Measurements from ENCODE around the gene HPN.
A peak's percentile ranks its signal among the peaks of the same experiment; 100 is the strongest.
"Not testable (repeated sequence)": the region's sequence is repeated elsewhere in the genome, so short reads cannot be mapped to it uniquely, and the experiment has no call there.

The HPN gene

DNA sequence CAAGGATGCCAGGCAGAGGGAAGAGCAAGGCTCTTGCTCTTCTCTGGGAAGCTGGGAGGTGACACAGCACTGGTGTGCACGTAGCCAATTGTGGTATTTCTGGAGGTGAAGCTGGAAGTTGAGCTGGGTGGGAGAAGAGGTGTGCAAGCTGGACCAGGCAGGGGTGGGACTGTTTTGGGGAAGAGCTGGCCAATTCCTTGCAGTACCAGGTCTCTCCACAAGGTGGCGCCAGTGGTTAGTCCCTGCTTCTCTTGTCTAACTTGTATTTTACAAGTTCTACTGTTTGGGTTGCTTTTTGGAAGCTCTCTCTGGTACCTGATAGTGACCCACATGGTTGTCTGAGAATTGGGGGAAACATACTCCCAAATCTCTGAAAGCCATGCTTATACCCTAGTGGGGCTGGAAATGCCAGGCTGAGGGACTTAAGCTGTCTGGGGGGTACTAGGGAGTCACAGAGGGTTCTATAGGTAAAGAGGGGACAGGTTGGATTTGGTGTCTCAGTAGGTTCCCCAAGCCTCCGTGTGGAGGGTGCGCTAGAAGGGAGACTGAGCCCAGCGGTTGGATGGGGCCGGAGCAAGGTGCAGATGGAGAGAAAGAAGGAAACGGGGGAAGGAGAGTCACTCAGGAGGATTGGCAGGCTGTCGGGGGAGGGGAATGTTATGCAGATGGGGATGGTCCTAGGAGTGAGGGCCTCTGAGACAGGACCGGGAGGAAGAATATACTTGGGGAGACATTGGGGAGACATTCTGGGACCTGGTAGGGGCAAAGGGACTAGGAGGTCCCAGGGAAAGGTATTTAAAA is 3.0 kb downstream of the HPN start:
- peak; percentile 58 for DNase-seq

DNA sequence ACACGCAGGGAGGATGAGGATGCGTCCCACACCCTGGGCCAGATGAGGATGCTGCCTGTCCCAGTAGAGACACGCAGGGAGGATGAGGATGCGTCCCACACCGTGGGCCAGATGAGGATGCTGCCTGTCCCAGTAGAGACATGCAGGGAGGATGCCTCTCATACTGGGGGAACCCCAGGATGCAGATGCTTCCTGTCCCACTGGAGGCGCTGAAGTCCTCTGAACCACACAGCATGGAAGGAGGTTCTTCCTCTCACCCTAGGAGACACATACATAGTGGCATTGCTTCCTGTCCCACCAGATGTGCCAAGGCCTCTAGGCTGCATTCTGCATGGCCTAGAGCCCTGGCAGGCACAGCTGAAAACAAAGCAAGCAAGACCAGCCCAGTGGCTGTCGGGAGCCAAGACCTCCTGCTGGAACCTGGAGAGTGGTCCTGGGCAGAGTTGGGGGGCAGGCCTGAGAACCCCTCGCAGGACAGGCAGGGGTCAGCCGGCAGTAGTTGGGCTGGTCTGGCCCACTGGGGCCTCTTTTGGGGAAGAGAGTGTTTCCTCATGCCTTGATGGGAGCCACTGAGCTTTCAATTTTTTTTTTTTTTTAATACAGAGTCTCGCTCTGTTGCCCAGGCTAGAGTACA is 4.3 kb downstream of the HPN start:
- DNase-seq: peak; percentile 48

DNA sequence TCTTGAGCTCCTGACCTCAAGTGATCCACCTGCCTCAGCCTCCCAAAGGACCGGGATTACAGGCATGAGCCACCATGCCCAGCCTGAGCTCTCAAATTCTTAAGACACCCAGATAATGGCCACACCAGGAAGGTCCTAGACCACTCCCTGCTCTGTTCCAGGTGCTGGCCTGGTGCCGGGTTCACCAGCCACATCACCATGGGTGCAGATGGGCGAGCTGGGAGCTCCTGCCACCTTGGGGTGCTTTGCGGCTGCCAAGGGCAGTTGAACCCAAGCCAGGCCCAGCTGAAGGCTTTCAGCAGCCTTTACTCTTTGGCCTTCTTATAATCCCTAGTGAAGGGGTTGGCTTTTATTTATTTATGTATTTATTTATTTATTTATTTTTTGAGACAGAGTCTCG is 4.9 kb downstream of the HPN start:
- no peak for DNase-seq

DNA sequence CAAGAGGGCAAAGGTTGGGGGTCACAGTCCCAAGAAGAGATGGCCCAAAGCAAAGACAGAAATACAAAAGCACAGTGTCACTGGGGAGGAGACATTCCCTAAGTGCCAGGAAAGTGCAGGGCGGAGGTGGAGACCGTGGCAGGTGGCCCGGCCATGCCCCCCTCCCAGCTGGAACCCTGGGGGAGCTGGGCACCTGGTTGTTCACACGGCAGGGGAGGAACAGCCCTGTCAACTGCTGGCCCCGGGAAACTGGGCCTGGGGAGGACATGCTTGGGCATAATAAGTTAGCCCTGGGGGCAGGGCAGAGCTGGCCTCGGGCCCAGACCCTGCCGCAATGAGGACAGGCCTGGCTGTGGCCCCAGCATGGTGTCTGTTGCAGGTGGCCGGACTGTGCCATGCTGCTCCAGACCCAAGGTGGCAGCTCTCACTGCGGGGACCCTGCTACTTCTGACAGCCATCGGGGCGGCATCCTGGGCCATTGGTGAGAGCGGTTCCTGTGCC is 7.4 kb downstream of the HPN start:
- DNase-seq: no peak

DNA sequence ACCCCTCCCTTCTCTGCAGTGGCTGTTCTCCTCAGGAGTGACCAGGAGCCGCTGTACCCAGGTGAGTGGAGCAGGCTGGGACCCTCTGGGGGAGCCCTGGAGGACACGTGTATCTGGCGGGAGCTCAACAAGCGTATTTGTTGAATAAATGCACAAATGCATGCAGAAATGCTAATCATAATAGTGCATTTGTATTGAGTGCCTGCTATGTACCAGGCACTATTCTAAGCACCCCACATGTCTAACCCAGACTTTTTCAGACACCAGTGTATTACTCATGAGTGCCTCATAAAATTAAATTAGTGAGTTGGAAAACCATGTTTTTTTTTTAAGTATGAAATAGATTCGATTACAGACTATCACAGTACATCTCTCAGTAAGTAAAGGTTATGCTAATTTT is 7.9 kb downstream of the HPN start:
- DNase-seq: no peak

DNA sequence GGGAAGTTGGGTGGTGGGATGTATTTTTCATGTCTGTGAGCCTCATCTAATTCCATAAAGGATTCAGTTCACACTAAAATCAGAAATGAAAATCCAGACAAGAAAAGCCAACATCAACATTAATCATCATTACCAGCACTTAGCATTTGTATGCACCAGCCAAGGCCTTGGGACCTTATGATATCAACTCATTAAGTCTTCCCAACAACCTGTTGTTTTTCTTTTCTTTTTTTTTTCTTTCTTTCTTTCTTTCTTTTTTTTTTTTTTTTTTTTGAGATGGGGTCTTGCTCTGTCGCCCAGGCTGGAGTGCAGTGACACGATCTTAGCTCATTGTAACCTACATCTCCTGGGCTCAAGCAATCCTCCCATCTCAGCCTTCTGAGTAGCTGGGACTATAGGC is 9.1 kb downstream of the HPN start:
- not testable (repeated sequence) for DNase-seq

DNA sequence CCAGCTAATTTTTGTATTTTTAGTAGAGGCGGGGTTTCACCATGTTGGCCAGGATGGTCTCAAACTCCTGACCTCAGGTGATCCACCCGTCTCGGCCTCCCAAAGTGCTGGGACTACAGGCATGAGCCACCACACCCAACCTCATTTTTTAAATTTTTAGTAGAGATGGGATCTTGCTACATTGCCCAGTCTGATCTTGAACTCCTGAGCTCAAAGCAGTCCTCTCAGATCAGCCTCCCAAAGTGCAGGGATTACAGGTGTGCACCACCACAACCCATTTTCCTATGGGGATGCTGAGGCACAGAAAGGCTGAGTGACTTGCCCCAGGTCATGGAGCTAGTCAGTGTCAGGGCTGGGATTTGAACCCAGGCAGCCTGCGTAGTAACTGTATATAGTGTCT is 9.7 kb downstream of the HPN start:
- DNase-seq: not testable (repeated sequence)

DNA sequence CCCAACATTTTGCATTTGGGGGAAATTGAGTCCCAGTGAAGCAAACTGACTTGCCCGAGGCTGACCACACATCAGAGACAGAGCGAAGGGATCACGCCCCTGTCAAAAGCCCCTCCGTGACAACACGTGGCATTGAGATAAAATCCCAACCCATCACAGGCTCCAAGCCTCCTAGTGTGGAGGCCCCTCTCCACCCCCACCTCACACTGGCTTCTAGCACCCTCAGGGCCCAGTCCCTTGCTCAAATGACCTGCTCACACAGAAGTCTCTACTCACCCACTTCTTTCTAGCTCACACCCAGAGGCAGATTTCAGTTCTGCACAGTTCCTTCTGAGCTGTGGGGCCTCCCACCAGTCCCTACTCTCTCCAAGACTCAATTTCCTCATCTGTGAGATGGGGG is 10.3 kb downstream of the HPN start:
- DNase-seq: no peak

DNA sequence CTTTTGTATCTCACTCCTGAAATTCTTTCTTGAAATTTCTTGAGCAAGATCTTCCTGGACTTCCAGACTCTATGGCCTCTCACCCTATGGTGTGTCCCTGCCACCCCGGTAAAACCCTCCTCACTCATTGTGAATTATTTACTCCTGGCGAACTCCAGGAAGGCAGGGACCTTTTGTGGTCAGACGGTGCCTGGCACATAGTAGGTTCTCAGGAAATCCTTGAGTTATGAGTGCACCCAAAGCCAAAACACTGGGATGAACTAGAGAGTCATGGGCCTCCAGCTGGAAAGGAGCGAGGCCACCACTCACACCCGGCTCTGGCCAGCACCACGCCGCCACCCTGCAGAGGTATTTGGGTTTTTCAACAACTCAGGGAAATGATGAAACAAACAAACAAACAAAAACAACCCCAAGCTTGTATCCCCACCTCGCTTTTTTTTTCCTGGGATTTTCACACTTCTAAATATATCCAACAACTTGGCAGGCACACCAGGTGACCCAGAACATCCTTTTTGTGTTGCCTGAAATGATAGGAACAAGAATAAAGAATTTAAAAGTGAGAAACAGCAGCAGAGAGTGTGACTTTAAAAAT is 11.2 kb downstream of the HPN start:
- DNase-seq: no peak

DNA sequence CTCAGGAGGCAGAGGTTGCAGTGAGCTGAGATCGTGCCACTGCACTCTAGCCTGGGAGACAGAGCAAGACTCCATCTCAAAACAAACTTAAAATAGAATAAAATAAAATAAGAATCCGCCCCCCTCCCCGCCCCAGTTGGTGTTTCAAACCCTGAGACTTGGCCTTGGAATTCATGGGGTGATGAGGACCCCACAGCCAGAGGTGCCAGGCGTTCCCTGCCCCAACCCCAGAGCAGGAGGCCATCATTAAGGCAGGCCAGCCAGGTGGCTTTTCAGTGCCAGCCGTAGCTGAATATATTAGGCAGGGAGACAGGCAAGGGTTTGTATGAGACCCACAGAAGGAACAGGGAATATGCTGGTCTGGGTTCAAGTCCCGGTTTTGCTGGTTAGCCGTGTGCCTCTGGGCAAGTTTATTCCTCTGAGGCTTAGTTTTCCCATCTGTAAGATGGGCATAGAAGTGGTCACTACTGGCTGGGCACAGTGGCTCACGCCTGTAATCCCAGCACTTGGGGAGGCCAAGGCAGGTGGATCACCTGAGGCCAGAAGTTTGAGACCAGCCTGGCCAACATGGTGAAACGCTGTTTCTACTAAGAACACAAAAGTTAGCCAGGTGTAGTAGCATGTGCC is 12.3 kb downstream of the HPN start:
- DNase-seq: no peak

DNA sequence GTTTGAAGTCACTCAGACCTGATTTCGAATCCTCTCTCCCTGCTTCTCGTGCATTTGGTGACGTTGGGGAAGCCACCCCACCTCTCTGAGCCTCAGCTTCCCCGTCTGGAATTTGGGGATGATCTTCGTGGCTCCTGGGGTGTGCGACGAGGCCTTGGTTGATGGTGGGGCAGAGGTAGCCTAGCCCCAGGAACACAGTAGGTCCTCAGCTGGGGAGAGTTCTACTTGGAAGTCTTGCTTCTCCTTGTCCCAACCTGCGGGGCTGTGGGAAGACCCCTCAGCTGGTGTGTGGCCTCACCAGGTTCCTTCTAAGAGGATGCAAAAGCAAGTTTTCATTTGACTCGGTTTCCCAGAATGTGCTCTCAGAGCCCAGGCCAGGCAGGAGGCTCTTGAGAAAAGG is 13.1 kb downstream of the HPN start:
- no peak for DNase-seq

DNA sequence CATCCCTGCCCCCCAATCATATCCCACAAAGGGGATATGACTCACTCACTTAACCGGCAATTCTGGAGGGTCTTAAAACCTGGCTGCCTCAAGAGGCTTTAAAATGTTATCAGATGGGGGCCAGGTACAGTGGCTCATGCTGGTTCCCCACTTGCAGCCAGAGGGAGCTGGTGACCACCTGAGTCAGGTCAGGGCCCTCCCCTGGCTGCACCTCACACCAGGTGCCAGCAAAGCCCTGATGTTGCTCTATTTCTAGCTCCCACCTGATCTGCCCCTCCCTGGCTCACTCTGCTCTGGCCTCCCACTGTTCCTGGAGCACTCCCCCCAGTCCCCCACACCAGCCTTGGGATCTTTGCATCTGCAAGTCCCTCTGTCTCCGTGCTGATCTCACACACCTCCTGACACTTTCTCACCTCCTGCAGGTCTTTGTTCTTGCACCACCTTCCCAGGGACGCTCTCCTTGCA is 14.2 kb downstream of the HPN start:
- DNase-seq: no peak

DNA sequence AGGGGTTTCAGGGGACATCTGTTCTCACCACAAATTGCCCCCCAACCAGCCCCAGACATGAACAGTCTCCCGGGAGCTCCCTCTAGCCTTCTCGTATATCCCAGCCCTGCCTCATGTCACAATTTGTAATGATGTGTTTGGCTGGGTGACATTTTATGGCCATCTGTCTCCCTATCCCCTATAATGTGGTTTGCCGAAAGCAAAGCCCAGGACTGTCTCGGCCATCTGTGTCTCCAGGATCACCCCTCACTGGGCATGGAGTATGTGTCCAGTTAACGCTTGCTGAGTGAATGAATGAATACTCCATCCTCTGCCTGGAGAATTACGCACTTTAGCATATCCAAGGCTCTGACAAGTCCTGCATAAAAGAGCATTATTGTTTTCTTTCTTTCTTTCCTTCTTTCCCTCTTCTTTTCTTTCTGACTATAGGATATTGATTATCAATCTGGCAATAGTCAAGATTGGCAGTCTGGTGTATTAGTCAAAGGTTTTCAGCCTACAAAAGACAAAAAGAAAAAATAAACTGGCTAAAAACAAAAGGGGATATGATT is 15.1 kb downstream of the HPN start:
- DNase-seq: no peak

DNA sequence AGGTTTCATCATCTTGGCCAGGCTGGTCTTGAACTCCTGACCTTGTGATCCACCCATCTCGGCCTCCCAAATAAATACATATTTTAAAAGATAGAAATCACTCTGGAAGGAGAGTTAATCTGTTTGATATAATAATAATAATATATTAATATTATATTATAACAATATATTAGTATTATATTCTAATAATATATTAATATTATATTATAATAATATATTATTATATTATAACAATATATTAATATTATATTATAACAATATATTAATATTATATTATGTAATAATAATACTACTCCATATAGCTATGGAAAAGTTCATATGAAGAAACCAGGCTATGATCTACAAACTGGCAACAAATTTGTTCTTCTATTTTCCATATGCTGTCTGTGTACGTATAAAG is 16.8 kb downstream of the HPN start:
- no peak for DNase-seq

DNA sequence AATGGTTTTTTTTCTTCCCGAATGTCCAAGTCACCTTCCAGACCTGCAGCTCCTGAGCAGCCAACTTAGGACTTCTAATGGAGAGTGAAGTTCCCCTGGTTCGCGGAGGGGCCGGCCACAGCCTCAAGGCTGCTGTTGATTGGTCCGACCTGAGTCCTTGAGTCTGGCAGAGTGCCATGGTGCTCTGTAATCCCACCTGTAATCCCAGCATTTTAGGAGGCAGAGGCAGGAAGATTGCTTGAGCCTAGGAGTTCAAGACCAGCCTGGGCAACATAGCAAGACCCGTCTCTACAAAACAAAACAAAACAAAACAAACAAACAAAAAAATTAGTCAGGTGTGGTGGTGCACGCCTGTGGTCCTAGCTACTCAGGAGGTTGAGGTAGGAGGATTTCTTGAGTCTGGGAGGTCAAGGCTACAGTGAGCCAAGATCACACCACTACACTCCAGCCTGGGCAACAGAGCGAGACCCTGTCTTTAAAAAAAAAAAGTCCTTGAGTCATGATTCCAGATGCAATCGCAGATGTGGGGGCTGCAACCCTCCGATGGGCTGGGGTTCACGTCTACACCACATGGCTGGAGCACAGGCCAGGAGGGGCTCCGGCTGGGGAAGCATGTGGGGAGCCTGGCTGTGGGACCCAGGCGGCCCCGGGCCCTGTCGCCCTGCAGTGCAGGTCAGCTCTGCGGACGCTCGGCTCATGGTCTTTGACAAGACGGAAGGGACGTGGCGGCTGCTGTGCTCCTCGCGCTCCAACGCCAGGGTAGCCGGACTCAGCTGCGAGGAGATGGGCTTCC is 17.7 kb downstream of the HPN start:
- DNase-seq: no peak

DNA sequence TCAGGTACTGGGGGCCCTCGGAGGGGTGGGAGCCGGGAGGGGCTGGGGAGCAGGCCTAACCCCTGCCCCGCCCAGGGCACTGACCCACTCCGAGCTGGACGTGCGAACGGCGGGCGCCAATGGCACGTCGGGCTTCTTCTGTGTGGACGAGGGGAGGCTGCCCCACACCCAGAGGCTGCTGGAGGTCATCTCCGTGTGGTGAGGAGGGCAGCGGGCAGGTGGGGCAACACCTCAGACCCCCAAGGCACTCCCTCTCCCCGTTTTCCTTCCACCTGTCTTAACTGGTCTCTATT is 18.2 kb downstream of the HPN start:
- DNase-seq: no peak

DNA sequence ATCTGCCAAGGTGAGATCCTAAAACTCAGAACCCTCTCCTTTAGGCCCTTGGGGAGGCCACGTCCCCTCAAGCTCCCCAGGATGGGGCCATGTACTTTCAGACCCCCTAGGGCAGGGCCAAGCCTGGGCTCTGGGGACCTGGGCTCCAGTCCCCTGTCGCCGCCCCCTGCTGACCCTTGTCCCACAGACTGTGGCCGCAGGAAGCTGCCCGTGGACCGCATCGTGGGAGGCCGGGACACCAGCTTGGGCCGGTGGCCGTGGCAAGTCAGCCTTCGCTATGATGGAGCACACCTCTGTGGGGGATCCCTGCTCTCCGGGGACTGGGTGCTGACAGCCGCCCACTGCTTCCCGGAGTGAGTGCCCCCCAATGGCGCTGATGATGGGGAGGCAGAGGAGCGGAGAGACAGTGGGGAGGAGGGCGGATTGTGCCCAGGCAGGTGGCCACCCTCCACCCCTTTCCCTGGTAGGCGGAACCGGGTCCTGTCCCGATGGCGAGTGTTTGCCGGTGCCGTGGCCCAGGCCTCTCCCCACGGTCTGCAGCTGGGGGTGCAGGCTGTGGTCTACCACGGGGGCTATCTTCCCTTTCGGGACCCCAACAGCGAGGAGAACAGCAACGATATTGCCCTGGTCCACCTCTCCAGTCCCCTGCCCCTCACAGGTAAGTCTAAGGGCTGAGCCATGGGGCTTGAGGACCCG is 18.8 kb downstream of the HPN start:
- DNase-seq: no peak

DNA sequence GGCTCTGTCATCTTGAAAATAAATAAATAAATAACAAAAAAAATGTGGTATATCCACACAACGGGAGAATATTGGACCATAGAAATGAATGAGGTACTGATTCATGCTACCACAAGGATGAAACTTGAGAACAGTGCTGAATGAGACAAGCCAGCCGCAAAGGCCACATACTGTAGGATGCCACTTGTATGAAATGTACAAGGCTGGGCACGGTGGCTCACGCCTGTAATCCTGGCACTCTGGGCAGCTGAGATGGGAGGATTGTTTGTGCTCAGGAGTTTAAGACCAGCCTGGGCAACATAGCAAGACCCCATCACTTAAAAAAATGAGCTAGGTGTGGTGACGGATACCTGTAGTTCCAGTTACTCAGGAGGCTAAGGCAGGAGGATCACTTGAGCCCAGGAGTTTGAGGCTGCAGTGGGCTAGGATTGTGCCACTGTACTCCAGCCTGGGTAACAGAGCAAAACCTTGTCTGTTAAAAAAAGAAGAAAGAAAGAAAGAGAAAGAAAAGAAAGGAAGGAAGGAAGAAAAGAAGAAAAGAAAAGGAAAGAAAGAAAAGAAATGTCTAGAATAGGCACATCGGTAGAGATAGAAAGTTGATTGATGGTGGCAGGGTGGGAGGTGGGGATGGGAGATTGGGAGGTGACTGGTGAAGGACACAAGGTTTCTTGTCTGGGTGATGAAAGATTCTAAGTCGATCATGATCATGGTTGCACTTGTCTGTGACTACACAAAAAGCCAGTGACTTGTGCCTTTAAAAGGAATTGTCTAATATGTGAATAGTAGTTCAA is 20.3 kb downstream of the HPN start:
- DNase-seq: no peak

DNA sequence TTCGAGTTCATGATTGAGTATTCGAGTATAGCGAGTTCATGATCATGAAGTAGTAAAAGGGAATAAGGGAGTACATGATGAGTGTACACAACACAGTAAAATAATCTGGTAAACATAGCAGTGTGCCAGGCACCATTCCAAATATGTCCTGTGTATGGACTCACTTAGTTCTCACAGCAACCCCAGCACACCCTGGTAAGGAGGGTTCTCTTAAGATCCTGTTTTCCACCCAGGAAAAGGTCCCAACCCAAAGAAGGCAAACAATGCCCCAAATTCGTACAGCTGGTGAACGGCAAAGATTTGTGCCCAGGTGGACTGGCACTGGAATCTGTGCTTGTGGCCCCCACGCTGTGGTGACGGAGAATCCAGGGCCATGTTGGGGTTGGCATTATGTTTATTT is 21.4 kb downstream of the HPN start:
- DNase-seq: no peak

DNA sequence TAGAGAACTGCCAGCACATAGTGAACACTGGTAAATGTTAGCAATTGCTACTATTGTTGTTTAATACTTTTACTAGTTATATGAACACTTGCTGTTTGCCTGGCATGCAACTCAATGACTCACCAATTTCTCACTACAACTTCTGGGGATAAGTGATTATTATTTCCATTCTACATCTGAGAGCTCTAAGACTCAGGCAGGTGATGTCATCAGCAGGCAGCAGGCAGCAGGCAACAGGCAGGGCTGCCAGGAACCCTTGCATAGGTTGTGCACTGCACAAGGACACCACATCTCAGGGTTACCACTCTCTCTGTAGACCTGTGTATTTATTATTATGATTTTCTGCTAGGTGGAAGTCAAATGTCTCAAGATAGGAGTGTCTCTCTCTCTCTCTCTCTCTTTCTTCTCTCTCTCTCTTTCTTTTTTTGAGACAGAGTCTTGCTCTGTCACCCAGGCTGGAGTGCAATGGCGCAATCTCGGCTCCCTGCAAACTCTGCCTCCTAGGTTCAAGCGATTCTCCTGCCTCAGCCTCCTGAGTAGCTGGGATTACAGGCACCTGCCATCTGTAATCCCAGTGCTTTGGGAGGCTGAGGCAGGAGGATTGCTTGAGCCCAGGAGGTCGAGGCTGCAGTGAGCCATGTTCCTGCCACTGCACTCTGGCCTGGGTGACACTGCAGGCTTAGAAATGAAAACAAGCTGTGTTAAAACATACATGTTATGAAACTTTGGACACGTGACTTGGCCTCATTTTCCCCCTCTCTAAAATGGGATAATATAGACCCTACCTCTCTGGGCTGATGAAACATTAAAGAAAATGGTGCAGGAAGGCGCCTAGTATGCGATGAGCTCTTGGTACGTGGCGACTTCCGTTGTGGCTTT is 22.7 kb downstream of the HPN start:
- peak; percentile 54 for DNase-seq

Measured in activated naive CD4-positive, alpha-beta T cell treated with anti-CD3 and anti-CD28 coated beads, Interleukin-2, amount 50 U/mL, for 16 hours (primary cell).